H9 (cell line): ENCODE results near the gene FBXO2. TPM values are rescaled to one million over a fixed set of nuclear protein-coding genes. Genes with fewer than 3 reads are reported as not detected.
A peak's percentile ranks its signal among the peaks of the same experiment; 100 is the strongest.

Experiments used
- DNase-seq: peaks from one replicate; pipeline ENCODE4 v3.0.0-alpha.2; 2017
- H2AFZ ChIP-seq: one replicate; pipeline ENCODE4 v1.6.1; 2013; ENCODE audit warnings: mild to moderate bottlenecking, low read length, control low read depth, moderate library complexity
- H2AK5ac ChIP-seq: 2 replicates; pipeline ENCODE4 v1.6.1; 2013; ENCODE audit warnings: low read length, control low read depth, mixed read lengths; ENCODE audit not compliant: insufficient read length
- H2BK120ac ChIP-seq: one replicate; pipeline ENCODE4 v1.6.1; 2013; ENCODE audit warnings: low read depth, mild to moderate bottlenecking, low read length, control low read depth, inconsistent platforms; ENCODE audit not compliant: poor library complexity, severe bottlenecking
- H2BK12ac ChIP-seq: 2 replicates; pipeline ENCODE4 v1.6.1; 2013; ENCODE audit warnings: low read length, control low read depth, mixed read lengths, low read depth; ENCODE audit not compliant: insufficient read length
- H2BK15ac ChIP-seq: 2 replicates; pipeline ENCODE4 v1.6.1; 2013; ENCODE audit warnings: low read depth, low read length, control low read depth
- H2BK20ac ChIP-seq: one replicate; pipeline ENCODE4 v1.6.1; 2013; ENCODE audit warnings: low read depth, mild to moderate bottlenecking, low read length, control low read depth, inconsistent platforms; ENCODE audit not compliant: poor library complexity, severe bottlenecking
- H2BK5ac ChIP-seq: 2 replicates; pipeline ENCODE4 v1.6.1; 2013; ENCODE audit warnings: low read length, control low read depth, mixed read lengths; ENCODE audit not compliant: insufficient read length
- H3K14ac ChIP-seq: 2 replicates; pipeline ENCODE4 v1.6.1; 2013; ENCODE audit warnings: low read length, control low read depth; ENCODE audit not compliant: insufficient read depth
- H3K18ac ChIP-seq: 2 replicates; pipeline ENCODE4 v1.6.1; 2013; ENCODE audit warnings: low read depth, mild to moderate bottlenecking, mixed read lengths, low read length, control low read depth; ENCODE audit not compliant: insufficient read length
- H3K23ac ChIP-seq: 2 replicates; pipeline ENCODE4 v1.6.1; 2013; ENCODE audit warnings: low read length, control low read depth, mixed read lengths, low read depth; ENCODE audit not compliant: insufficient read length
- H3K23me2 ChIP-seq: 2 replicates; pipeline ENCODE4 v1.6.1; 2013; ENCODE audit warnings: low read depth, mild to moderate bottlenecking, mixed read lengths, low read length, control low read depth; ENCODE audit not compliant: insufficient read length, poor library complexity, severe bottlenecking
- H3K27ac ChIP-seq: 2 replicates; pipeline ENCODE4 v1.5.1; 2013; ENCODE audit warnings: low read length, control low read depth, mixed read lengths, low read depth; ENCODE audit not compliant: insufficient read length
- H3K27me3 ChIP-seq: 2 replicates; pipeline ENCODE4 v1.6.1; 2013; ENCODE audit warnings: low read length, control low read depth, inconsistent platforms; ENCODE audit not compliant: insufficient read depth
- H3K4ac ChIP-seq: 2 replicates; pipeline ENCODE4 v1.6.1; 2013; ENCODE audit warnings: low read depth, mild to moderate bottlenecking, control low read depth, inconsistent platforms, low read length, moderate library complexity
- H3K4me1 ChIP-seq: 2 replicates; pipeline ENCODE4 v1.6.1; 2013; ENCODE audit warnings: low read length, control low read depth, inconsistent platforms; ENCODE audit not compliant: insufficient read depth
- H3K4me2 ChIP-seq: 2 replicates; pipeline ENCODE4 v1.6.1; 2013; ENCODE audit warnings: low read length, control low read depth, mixed read lengths; ENCODE audit not compliant: insufficient read length, insufficient read depth
- H3K56ac ChIP-seq: 2 replicates; pipeline ENCODE4 v1.6.1; 2013; ENCODE audit warnings: low read depth, mild to moderate bottlenecking, mixed read lengths, low read length, control low read depth; ENCODE audit not compliant: insufficient read length
- H3K79me1 ChIP-seq: 2 replicates; pipeline ENCODE4 v1.6.1; 2013; ENCODE audit warnings: low read depth, mild to moderate bottlenecking, moderate library complexity, low read length, control low read depth, inconsistent platforms; ENCODE audit not compliant: insufficient read depth, poor library complexity, severe bottlenecking
- H3K79me2 ChIP-seq: 2 replicates; pipeline ENCODE4 v1.6.1; 2013; ENCODE audit warnings: low read length, control low read depth, inconsistent platforms; ENCODE audit not compliant: insufficient read depth
- H3K9ac ChIP-seq: 2 replicates; pipeline ENCODE4 v1.6.1; 2013; ENCODE audit warnings: low read length, control low read depth, mixed read lengths; ENCODE audit not compliant: insufficient read length; ENCODE audit errors: extremely low read depth
- H3K9me3 ChIP-seq: one replicate; pipeline ENCODE4 v1.6.1; 2013; ENCODE audit warnings: low read depth, low read length, inconsistent platforms; ENCODE audit not compliant: control insufficient read depth
- H3T11ph ChIP-seq: one replicate; pipeline ENCODE4 v1.6.1; 2013; ENCODE audit warnings: mild to moderate bottlenecking, low read length, control low read depth, inconsistent platforms
- H4K20me1 ChIP-seq: one replicate; pipeline ENCODE4 v1.6.1; 2013; ENCODE audit not compliant: control insufficient read depth, insufficient read length, insufficient read depth
- H4K5ac ChIP-seq: 2 replicates; pipeline ENCODE4 v1.6.1; 2013; ENCODE audit warnings: low read depth, mild to moderate bottlenecking, mixed read lengths, low read length, control low read depth; ENCODE audit not compliant: insufficient read length
- H4K8ac ChIP-seq: replicated peaks from 2 replicates; pipeline ENCODE4 v1.6.1; 2013; ENCODE audit warnings: low read length, control low read depth, mixed read lengths, low read depth; ENCODE audit not compliant: insufficient read length
- H4K91ac ChIP-seq: 2 replicates; pipeline ENCODE4 v1.6.1; 2013; ENCODE audit warnings: low read depth, mild to moderate bottlenecking, moderate library complexity, mixed read lengths, low read length, control low read depth; ENCODE audit not compliant: insufficient read length
- H3K27ac Mint-ChIP-seq, 3 experiments: 2 replicates in 2 of 3; 3 replicates in 1 of 3; pipeline ENCODE4 v1.8.0; 2020 to 2021; ENCODE audit warnings: mixed read lengths in 3 of 3, mild to moderate bottlenecking in 1 of 3, moderate library complexity in 1 of 3
- H3K27me3 Mint-ChIP-seq: 2 replicates; pipeline ENCODE4 v1.8.0; 2021; ENCODE audit warnings: low read depth, mild to moderate bottlenecking, moderate library complexity, mixed read lengths
- H3K36me3 Mint-ChIP-seq, 3 experiments: 2 replicates in 2 of 3; 3 replicates in 1 of 3; pipeline ENCODE4 v1.8.0; 2020 to 2021; ENCODE audit warnings: low read depth in 3 of 3, mixed read lengths in 3 of 3; ENCODE audit not compliant: insufficient read depth in 1 of 3
- H3K4me1 Mint-ChIP-seq, 2 experiments: 2 replicates each; pipeline ENCODE4 v1.8.0; 2020; ENCODE audit warnings: mixed read lengths in 2 of 2
- H3K4me3 Mint-ChIP-seq, 2 experiments: 2 replicates in 1 of 2; 3 replicates in 1 of 2; pipeline ENCODE4 v1.8.0; 2020 to 2021; ENCODE audit warnings: mild to moderate bottlenecking in 2 of 2, mixed read lengths in 2 of 2, moderate library complexity in 1 of 2
- H3K9me3 Mint-ChIP-seq, 2 experiments: 2 replicates in 1 of 2; 3 replicates in 1 of 2; pipeline ENCODE4 v1.8.0; 2020; ENCODE audit warnings: mild to moderate bottlenecking in 2 of 2, mixed read lengths in 2 of 2, moderate library complexity in 1 of 2
- WGBS: extraction: QIAGEN DNeasy Blood & Tissue Kit; methylation state at CpG from one replicate; pipeline ENCODE4 v1.1.7; 2013; ENCODE audit warnings: missing lambda C conversion rate, low lambda C conversion rate, mixed read lengths; ENCODE audit not compliant: insufficient read length; ENCODE audit errors: extremely low coverage; 5-methylcytosine and 5-hydroxymethylcytosine counted together
- total RNA-seq: library from RNA; stranded (reverse); gene quantifications from 2 replicates; pipeline ENCODE4 v1.2.1, GENCODE V29; 2021
- TF ChIP-seq, protein P1 (sequence below): fragments of 200-600 bp; sonication (generic); conservative IDR thresholded peaks from 3 replicates; pipeline ENCODE4 v1.8.0; 2021; ENCODE audit warnings: antibody characterized with exemption, mild to moderate bottlenecking

The FBXO2 gene
- total RNA-seq, 1 experiment from 2014 or later: 28.9 TPM

DNA sequence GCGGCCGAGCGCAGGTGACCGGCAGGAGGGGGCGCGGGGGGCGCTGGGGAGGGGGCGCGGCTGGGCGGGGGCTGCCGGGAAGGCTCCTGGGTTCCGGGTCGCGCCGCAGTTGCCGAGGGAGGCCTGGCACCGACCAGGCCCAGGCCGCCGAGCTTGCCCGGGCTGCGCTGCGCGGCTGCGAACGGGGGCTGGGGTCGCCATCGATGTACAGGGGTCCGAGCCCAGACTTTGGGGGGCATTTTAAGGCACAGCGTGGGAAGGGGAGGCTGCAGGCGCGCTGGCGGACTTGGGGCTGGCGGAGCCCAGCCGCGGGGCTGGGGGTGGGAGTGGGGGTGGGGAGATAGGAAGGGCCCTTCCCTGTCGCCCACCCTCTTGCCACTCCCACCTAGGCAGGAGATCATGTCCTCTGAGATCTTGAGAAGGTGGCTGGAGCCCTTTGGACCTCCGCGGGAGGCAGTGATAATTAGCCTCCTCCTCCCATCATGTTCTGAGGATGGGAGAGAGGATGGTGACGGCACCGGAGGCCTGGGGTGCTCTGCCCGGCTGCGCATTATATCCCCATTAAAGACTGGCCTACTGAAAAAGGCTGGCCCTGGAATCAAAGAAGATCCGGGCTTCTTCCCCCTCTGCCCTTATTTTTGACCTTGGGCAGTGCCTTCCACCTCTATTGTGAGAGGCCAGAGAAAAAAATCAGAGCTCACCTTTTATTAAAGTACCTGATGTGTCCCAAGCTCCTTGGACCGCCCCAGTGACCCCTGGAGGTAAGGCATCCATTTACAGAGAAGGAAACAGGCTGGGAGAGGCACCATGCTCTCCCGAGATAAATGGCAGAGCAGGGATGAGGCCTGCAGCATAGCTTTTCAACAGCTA lies 945 bp upstream of the FBXO2 start:
- Histone ChIP-seq H2AFZ (no peak overlapping the region), H3K79me2 (no peaks in the 10 kb centered on the region), H3K56ac (no peak overlapping the region), H3K4ac (no peak overlapping the region), H2BK12ac (no peak overlapping the region), H3K18ac (no peak overlapping the region), H3K27ac (no peak overlapping the region), H4K91ac (no peak overlapping the region), H3K4me1 (no peaks in the 10 kb centered on the region; the same call in 1 of the 2 replicates), H3T11ph (no peak overlapping the region), H3K9ac (peak overlapping the region; percentile 34), H2BK20ac (no peak overlapping the region), H4K20me1 (no peaks in the 10 kb centered on the region), H4K8ac (no peak overlapping the region), H2BK5ac (no peak overlapping the region), H2AK5ac (no peak overlapping the region), H3K14ac (peak overlapping the region; percentile 60; the same call in 1 of the 2 replicates), H3K23ac (no peak overlapping the region), H3K27me3 (no peaks in the 10 kb centered on the region; the same call in 1 of the 2 replicates), H3K79me1 (no peaks in the 10 kb centered on the region), H3K4me2 (peak overlapping the region; percentile 84), H4K5ac (no peak overlapping the region), H3K9me3 (no peaks in the 10 kb centered on the region), H3K23me2 (peaks cover 9% of the 10 kb centered on the region), H2BK120ac (no peak overlapping the region), H2BK15ac (no peak overlapping the region)
- no peaks in the 10 kb centered on the region for H3K9me3 Mint-ChIP-seq
- H3K36me3 Mint-ChIP-seq: peaks cover 9 to 27% (median 27%) of the 10 kb centered on the region in 3 experiments
- H3K4me3 Mint-ChIP-seq: peak overlapping the region; percentile 71 to 83
- peak overlapping the region in 1 of 3 experiments; percentile 48; a peak in 1 of 7 replicates for H3K27ac Mint-ChIP-seq
- H3K4me1 Mint-ChIP-seq: peaks cover 23 to 26% of the 10 kb centered on the region in 2 experiments
- DNase-seq: no peak
- peaks cover 34% of the 10 kb centered on the region for H3K27me3 Mint-ChIP-seq
- WGBS: no CpG with 5 or more reads among the region's 45 CpGs
- TF ChIP-seq, protein P1, sequence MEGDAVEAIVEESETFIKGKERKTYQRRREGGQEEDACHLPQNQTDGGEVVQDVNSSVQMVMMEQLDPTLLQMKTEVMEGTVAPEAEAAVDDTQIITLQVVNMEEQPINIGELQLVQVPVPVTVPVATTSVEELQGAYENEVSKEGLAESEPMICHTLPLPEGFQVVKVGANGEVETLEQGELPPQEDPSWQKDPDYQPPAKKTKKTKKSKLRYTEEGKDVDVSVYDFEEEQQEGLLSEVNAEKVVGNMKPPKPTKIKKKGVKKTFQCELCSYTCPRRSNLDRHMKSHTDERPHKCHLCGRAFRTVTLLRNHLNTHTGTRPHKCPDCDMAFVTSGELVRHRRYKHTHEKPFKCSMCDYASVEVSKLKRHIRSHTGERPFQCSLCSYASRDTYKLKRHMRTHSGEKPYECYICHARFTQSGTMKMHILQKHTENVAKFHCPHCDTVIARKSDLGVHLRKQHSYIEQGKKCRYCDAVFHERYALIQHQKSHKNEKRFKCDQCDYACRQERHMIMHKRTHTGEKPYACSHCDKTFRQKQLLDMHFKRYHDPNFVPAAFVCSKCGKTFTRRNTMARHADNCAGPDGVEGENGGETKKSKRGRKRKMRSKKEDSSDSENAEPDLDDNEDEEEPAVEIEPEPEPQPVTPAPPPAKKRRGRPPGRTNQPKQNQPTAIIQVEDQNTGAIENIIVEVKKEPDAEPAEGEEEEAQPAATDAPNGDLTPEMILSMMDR: no peak; the same call in 2 of the 3 replicates
